Uterus (tissue), 2 donors: ENCODE data around the gene DNAJC11.

Experiments used
- POLR2A ChIP-seq, 2 donors: fragments of 450-650 bp; IDR thresholded peaks; one replicate each; pipeline ENCODE4 v1.6.1; 2016; ENCODE audit warnings: antibody characterized with exemption in 2 of 2, mild to moderate bottlenecking in 1 of 2, moderate library complexity in 1 of 2
- TF ChIP-seq, protein P1 (sequence below), 4 experiments: fragments of 200-600 bp in 2 of 4; fragments of 450-650 bp in 2 of 4; sonication (generic) in 2 of 4; IDR thresholded peaks; one replicate each; pipeline ENCODE4 v1.5.1; 2016 to 2019; ENCODE audit warnings: antibody characterized with exemption in 4 of 4, mild to moderate bottlenecking in 2 of 4, moderate library complexity in 1 of 4

- TF ChIP-seq, protein P1, sequence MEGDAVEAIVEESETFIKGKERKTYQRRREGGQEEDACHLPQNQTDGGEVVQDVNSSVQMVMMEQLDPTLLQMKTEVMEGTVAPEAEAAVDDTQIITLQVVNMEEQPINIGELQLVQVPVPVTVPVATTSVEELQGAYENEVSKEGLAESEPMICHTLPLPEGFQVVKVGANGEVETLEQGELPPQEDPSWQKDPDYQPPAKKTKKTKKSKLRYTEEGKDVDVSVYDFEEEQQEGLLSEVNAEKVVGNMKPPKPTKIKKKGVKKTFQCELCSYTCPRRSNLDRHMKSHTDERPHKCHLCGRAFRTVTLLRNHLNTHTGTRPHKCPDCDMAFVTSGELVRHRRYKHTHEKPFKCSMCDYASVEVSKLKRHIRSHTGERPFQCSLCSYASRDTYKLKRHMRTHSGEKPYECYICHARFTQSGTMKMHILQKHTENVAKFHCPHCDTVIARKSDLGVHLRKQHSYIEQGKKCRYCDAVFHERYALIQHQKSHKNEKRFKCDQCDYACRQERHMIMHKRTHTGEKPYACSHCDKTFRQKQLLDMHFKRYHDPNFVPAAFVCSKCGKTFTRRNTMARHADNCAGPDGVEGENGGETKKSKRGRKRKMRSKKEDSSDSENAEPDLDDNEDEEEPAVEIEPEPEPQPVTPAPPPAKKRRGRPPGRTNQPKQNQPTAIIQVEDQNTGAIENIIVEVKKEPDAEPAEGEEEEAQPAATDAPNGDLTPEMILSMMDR (IDR thresholded peaks at IDR 0.05): no peak
- TF ChIP-seq POLR2A (IDR thresholded peaks at IDR 0.05): no peak
Observed at GRCh38 chr1:6614929-6615785, 86.5 kb downstream of the DNAJC11 start.
